ENCODE results near the gene TCL1B.

GRCh38 chr14:95711476-95712176 lies 25.4 kb downstream of the TCL1B start:
- TF ChIP-seq CTCF (IDR thresholded peaks at IDR 0.05 in 4 of 5, conservative IDR thresholded peaks at IDR 0.05 in 1 of 5) = no peak
- TF ChIP-seq POLR2A (IDR thresholded peaks at IDR 0.05) = no peak
